Measurements from ENCODE around the gene TSPAN1. TPM values are rescaled to one million over a fixed set of nuclear protein-coding genes. Genes with fewer than 3 reads are reported as not detected.

The TSPAN1 gene
- total and polyA plus RNA-seq, 10 of the 15 experiments (the other 5 are each of a cell fraction or from before 2014, with no cell fraction given): 0.08 to 0.29 (median 0.23) TPM; not detected in 5

DNA sequence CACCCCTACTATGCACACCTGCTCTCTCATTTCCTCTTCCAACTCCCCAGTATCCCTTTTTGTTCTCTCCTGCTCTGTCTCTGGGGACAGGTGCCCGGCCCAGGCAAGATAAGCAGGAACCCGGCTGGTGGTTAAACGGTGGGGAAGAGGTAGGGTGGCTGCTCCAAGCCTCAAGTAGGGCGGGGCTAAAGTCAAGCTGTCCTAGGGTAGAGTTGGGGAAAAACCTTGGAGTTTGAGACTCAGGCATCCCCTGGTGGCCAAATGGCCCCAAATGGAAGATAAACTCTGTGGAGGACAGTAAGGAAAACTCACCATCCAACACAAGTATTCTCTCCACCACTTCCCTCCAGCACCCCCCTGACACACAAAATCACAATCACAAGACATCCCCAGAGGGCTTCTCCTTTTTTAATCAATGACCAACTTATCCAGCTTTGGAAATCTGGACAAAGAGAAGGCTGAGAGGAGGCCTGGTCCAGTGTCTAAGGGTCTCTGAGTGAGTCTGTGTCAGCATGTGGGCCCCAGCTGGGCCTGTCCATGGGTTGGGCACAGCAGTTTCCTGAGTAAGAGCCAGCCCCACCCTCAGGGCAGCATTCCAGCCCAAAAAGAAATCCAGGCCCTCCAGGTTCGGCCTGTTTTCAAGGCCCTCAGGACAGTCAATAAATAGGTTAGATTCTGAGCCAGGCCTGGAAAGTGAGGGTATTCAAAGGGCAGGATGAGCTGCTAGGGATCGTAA is 13.6 kb downstream of the TSPAN1 start:
- H3K4me2 ChIP-seq (ENCODE audit: control insufficient read depth, insufficient read depth): no peak overlapping the region
- BruUV-seq (replicated peaks): no TSS peak
- ChIA-PET RAD21 (ENCODE audit: unreplicated experiment) (no interaction called here), SMC1A (ENCODE audit: uncharacterized antibody, unreplicated experiment) (interaction anchor here (1.5 kb wide), 1 partner anchor 35 kb away, joined by 8 read pairs; no protein-coding TSS in a partner anchor), POLR2A (no interaction called here), CTCF (interaction anchor here (0.6 kb wide), 1 partner anchor 23 kb away, joined by 3 read pairs; no protein-coding TSS in a partner anchor)
- no peak overlapping the region for H3K4me3 ChIP-seq
- WGBS (ENCODE audit: insufficient coverage, insufficient replicate concordance, low lambda C conversion rate, missing lambda C conversion rate): 83% methylated on average over 6 of the region's 6 CpGs
- peaks cover 18% of the 10 kb centered on the region for H3K4me1 ChIP-seq (ENCODE audit: control insufficient read depth, insufficient read depth, low read length)
- no peak overlapping the region for H3K27ac ChIP-seq (ENCODE audit: control insufficient read depth, insufficient read depth)
- no peaks in the 10 kb centered on the region for H3K79me2 ChIP-seq (ENCODE audit: control insufficient read depth, insufficient read depth, low read length)
- FAIRE-seq (no peak), ATAC-seq (no peak), DNase-seq (ENCODE audit: low read depth, low spot score) (no peak)
- H3K27me3 ChIP-seq (replicated peaks in 1 of 2; ENCODE audit: control insufficient read depth in 2 of 2, insufficient read depth in 2 of 2, low read length in 1 of 2): no peaks in the 10 kb centered on the region
- intact Hi-C loops (cut with micrococcal nuclease; ENCODE audit: unreplicated experiment): loop anchor here (10.0 kb wide), 1 partner anchor 504 kb away; the partner anchor contains the start of genes GPBP1L1 and TMEM69
- TF ChIP-seq, protein P1, sequence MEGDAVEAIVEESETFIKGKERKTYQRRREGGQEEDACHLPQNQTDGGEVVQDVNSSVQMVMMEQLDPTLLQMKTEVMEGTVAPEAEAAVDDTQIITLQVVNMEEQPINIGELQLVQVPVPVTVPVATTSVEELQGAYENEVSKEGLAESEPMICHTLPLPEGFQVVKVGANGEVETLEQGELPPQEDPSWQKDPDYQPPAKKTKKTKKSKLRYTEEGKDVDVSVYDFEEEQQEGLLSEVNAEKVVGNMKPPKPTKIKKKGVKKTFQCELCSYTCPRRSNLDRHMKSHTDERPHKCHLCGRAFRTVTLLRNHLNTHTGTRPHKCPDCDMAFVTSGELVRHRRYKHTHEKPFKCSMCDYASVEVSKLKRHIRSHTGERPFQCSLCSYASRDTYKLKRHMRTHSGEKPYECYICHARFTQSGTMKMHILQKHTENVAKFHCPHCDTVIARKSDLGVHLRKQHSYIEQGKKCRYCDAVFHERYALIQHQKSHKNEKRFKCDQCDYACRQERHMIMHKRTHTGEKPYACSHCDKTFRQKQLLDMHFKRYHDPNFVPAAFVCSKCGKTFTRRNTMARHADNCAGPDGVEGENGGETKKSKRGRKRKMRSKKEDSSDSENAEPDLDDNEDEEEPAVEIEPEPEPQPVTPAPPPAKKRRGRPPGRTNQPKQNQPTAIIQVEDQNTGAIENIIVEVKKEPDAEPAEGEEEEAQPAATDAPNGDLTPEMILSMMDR (IDR thresholded peaks at IDR 0.05 in 2 of 3, conservative IDR thresholded peaks at IDR 0.05 in 1 of 3; ENCODE audit: control insufficient read depth in 2 of 3, extremely low read depth in 1 of 3, insufficient read depth in 1 of 3, low read depth in 3 of 3, low read length in 3 of 3): 0 out of 6 replicates have a peak, but pooled peaks of 1 of the 3 experiments have one; percentile 8
- no peak for TF ChIP-seq ZNF207 (IDR thresholded peaks at IDR 0.05; ENCODE audit: borderline replicate concordance)
- H3K36me3 ChIP-seq (ENCODE audit: control insufficient read depth in 2 of 2, insufficient read depth in 2 of 2, low read length in 1 of 2): peaks cover 4 to 7% of the 10 kb centered on the region in 2 experiments; a peak in 3 of 4 replicates
- H2AFZ ChIP-seq (ENCODE audit: control insufficient read depth, low read depth, low read length): no peak overlapping the region
- in situ Hi-C loops (cut with MboI): no loop called here
- no peaks in the 10 kb centered on the region for H3K9me3 ChIP-seq (replicated peaks; ENCODE audit: control insufficient read depth, insufficient read depth, low read length)
- H4K20me1 ChIP-seq (ENCODE audit: control insufficient read depth, insufficient read depth): no peaks in the 10 kb centered on the region
- no peak overlapping the region for H3K9ac ChIP-seq (ENCODE audit: control insufficient read depth, insufficient read depth, low read length)

DNA sequence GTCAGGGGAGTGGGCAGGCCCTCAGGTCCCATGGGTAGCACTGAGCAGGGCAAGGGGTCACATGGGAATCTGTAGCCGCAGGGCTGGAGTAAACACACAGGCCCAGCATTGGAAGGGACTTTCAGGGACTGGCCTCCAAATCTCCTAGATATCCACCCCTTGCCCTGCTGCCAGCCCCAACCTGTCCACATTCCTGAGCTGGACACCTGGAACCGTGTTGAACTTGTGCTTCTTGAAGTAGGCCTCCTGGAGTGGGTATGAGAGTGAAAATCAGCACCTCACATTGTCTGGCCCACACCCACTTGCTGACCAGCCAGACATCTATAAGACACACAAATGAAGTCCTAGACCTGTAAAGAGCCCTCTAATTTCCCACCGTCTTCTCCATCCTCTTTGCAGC is 15.7 kb downstream of the TSPAN1 start:
- intact Hi-C loops (cut with micrococcal nuclease; ENCODE audit: unreplicated experiment) (no loop called here), in situ Hi-C loops (cut with MboI) (no loop called here)
- Histone ChIP-seq H3K4me2 (ENCODE audit: control insufficient read depth, insufficient read depth) (no peak overlapping the region), H4K20me1 (ENCODE audit: control insufficient read depth, insufficient read depth) (no peaks in the 10 kb centered on the region), H3K4me3 (no peak overlapping the region), H3K79me2 (ENCODE audit: control insufficient read depth, insufficient read depth, low read length) (no peaks in the 10 kb centered on the region), H3K4me1 (ENCODE audit: control insufficient read depth, insufficient read depth, low read length) (no peaks in the 10 kb centered on the region), H3K9me3 (replicated peaks; ENCODE audit: control insufficient read depth, insufficient read depth, low read length) (no peaks in the 10 kb centered on the region), H3K27me3 (replicated peaks in 1 of 2; ENCODE audit: control insufficient read depth in 2 of 2, insufficient read depth in 2 of 2, low read length in 1 of 2) (no peaks in the 10 kb centered on the region), H3K9ac (ENCODE audit: control insufficient read depth, insufficient read depth, low read length) (no peak overlapping the region), H2AFZ (ENCODE audit: control insufficient read depth, low read depth, low read length) (no peak overlapping the region), H3K36me3 (ENCODE audit: control insufficient read depth in 2 of 2, insufficient read depth in 2 of 2, low read length in 1 of 2) (peaks cover 5 to 7% of the 10 kb centered on the region in 2 experiments; a peak in 3 of 4 replicates), H3K27ac (ENCODE audit: control insufficient read depth, insufficient read depth) (no peak overlapping the region)
- DNase-seq (ENCODE audit: low read depth, low spot score): no peak
- BruUV-seq (replicated peaks): no TSS peak
- ChIA-PET CTCF (no interaction called here), SMC1A (ENCODE audit: uncharacterized antibody, unreplicated experiment) (no interaction called here), POLR2A (interaction anchor here (0.6 kb wide), 2 partner anchors 40 to 345 kb away, joined by 4 to 7 read pairs; no protein-coding TSS in a partner anchor), RAD21 (ENCODE audit: unreplicated experiment) (no interaction called here)
- ATAC-seq: no peak
- WGBS (ENCODE audit: insufficient coverage, insufficient replicate concordance, low lambda C conversion rate, missing lambda C conversion rate): 68% methylated on average over 3 of the region's 3 CpGs
- FAIRE-seq: no peak
- TF ChIP-seq, protein P2, sequence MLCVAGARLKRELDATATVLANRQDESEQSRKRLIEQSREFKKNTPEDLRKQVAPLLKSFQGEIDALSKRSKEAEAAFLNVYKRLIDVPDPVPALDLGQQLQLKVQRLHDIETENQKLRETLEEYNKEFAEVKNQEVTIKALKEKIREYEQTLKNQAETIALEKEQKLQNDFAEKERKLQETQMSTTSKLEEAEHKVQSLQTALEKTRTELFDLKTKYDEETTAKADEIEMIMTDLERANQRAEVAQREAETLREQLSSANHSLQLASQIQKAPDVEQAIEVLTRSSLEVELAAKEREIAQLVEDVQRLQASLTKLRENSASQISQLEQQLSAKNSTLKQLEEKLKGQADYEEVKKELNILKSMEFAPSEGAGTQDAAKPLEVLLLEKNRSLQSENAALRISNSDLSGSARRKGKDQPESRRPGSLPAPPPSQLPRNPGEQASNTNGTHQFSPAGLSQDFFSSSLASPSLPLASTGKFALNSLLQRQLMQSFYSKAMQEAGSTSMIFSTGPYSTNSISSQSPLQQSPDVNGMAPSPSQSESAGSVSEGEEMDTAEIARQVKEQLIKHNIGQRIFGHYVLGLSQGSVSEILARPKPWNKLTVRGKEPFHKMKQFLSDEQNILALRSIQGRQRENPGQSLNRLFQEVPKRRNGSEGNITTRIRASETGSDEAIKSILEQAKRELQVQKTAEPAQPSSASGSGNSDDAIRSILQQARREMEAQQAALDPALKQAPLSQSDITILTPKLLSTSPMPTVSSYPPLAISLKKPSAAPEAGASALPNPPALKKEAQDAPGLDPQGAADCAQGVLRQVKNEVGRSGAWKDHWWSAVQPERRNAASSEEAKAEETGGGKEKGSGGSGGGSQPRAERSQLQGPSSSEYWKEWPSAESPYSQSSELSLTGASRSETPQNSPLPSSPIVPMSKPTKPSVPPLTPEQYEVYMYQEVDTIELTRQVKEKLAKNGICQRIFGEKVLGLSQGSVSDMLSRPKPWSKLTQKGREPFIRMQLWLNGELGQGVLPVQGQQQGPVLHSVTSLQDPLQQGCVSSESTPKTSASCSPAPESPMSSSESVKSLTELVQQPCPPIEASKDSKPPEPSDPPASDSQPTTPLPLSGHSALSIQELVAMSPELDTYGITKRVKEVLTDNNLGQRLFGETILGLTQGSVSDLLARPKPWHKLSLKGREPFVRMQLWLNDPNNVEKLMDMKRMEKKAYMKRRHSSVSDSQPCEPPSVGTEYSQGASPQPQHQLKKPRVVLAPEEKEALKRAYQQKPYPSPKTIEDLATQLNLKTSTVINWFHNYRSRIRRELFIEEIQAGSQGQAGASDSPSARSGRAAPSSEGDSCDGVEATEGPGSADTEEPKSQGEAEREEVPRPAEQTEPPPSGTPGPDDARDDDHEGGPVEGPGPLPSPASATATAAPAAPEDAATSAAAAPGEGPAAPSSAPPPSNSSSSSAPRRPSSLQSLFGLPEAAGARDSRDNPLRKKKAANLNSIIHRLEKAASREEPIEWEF (IDR thresholded peaks at IDR 0.05; ENCODE audit: insufficient replicate concordance, low read depth, low read length): no peak
- TF ChIP-seq, protein P3, sequence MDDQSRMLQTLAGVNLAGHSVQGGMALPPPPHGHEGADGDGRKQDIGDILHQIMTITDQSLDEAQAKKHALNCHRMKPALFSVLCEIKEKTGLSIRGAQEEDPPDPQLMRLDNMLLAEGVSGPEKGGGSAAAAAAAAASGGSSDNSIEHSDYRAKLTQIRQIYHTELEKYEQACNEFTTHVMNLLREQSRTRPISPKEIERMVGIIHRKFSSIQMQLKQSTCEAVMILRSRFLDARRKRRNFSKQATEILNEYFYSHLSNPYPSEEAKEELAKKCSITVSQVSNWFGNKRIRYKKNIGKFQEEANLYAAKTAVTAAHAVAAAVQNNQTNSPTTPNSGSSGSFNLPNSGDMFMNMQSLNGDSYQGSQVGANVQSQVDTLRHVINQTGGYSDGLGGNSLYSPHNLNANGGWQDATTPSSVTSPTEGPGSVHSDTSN (IDR thresholded peaks at IDR 0.05; ENCODE audit: insufficient replicate concordance, low read depth, low read length): no peak
- TF ChIP-seq DPF2 (IDR thresholded peaks at IDR 0.05) (no peak), CHD4 (IDR thresholded peaks at IDR 0.05) (no peak)
